H1 (cell line): Measurements from ENCODE around the gene CDK10. TPM values are rescaled to one million over a fixed set of nuclear protein-coding genes. Genes with fewer than 3 reads are reported as not detected.

ENCODE experiments used
- CTCF ChIA-PET: fragments of 300-600 bp; sonication (Branson Sonifier 250); formaldehyde crosslinking; loops from one replicate; lab custom pipeline; 2021; ENCODE audit not compliant: partially characterized antibody; lab: Charles Lee
- POLR2A ChIA-PET: fragments of 300-600 bp; sonication (Branson Sonifier 250); formaldehyde crosslinking; loops from one replicate; lab custom pipeline; 2021; ENCODE audit warnings: inconsistent platforms; ENCODE audit not compliant: partially characterized antibody; lab: Charles Lee
- DNase-seq, 2 experiments: peaks; one replicate each; pipeline versions ENCODE4 v3.0.0 to v3.0.0-alpha.2; 2010 to 2022; ENCODE audit warnings: low spot score in 2 of 2, low read depth in 1 of 2, mixed read lengths in 1 of 2
- FAIRE-seq: peaks from 2 replicates; lab custom pipeline; 2011; peaks lifted over from hg19 to GRCh38; lab: Jason Lieb, UNC
- H2AFZ ChIP-seq: 2 replicates; pipeline ENCODE4 v1.8.1; 2012; ENCODE audit warnings: low read length, inconsistent platforms
- H2AK5ac ChIP-seq: 2 replicates; pipeline ENCODE4 v1.6.1; 2013; ENCODE audit warnings: low read depth, low read length
- H2BK120ac ChIP-seq: replicated peaks from 2 replicates; pipeline ENCODE3; 2013; ENCODE audit warnings: low read depth, low read length, inconsistent platforms
- H2BK12ac ChIP-seq: 2 replicates; pipeline ENCODE4 v1.6.1; 2013; ENCODE audit warnings: low read depth, low read length
- H2BK15ac ChIP-seq: 2 replicates; pipeline ENCODE4 v1.6.1; 2013; ENCODE audit warnings: low read length
- H2BK20ac ChIP-seq: 2 replicates; pipeline ENCODE4 v1.6.1; 2013; ENCODE audit warnings: low read length
- H2BK5ac ChIP-seq: 2 replicates; pipeline ENCODE4 v1.6.1; 2013; ENCODE audit warnings: low read depth, low read length
- H3K14ac ChIP-seq: 2 replicates; pipeline ENCODE4 v1.6.1; 2013; ENCODE audit warnings: inconsistent platforms; ENCODE audit not compliant: insufficient read length
- H3K18ac ChIP-seq: 2 replicates; pipeline ENCODE4 v1.6.1; 2013; ENCODE audit warnings: low read length; ENCODE audit errors: extremely low read depth
- H3K23ac ChIP-seq: 2 replicates; pipeline ENCODE4 v1.6.1; 2013; ENCODE audit warnings: inconsistent platforms; ENCODE audit not compliant: insufficient read length
- H3K23me2 ChIP-seq: 2 replicates; pipeline ENCODE4 v1.6.1; 2013; ENCODE audit warnings: low read depth, low read length
- H3K27ac ChIP-seq: 2 replicates; pipeline ENCODE4 v1.6.1; 2011; ENCODE audit warnings: low read depth, low read length, inconsistent platforms
- H3K27me3 ChIP-seq, 4 experiments: replicated peaks in 1 of 4; 1 replicate in 1 of 4; 2 replicates in 3 of 4; pipeline versions ENCODE4 v1.6.1 to v1.8.1; 2011 to 2013; ENCODE audit warnings: low read length in 3 of 4, mild to moderate bottlenecking in 3 of 4, inconsistent platforms in 2 of 4, mixed read lengths in 2 of 4, moderate library complexity in 1 of 4; ENCODE audit not compliant: control insufficient read depth in 3 of 4, insufficient read depth in 3 of 4; ENCODE audit errors: extremely low read depth in 1 of 4
- H3K36me3 ChIP-seq, 4 experiments: 2 replicates each; pipeline versions ENCODE4 v1.6.1 to v1.8.1; 2011 to 2013; ENCODE audit warnings: mild to moderate bottlenecking in 4 of 4, low read length in 3 of 4, moderate library complexity in 2 of 4, control low read depth in 1 of 4, inconsistent platforms in 1 of 4; ENCODE audit not compliant: insufficient read depth in 4 of 4, control insufficient read depth in 2 of 4
- H3K4ac ChIP-seq: replicated peaks from 2 replicates; pipeline ENCODE3; 2013; ENCODE audit warnings: low read length, low read depth, mixed read lengths, inconsistent platforms; ENCODE audit not compliant: insufficient read length
- H3K4me1 ChIP-seq, 4 experiments: replicated peaks in 1 of 4; 1 replicate in 1 of 4; 2 replicates in 3 of 4; pipeline versions ENCODE4 v1.6.1 to v1.8.1; 2011 to 2013; ENCODE audit warnings: low read length in 3 of 4, inconsistent platforms in 2 of 4, mixed read lengths in 1 of 4; ENCODE audit not compliant: insufficient read depth in 4 of 4, control insufficient read depth in 3 of 4
- H3K4me2 ChIP-seq, 2 experiments: 2 replicates each; pipeline versions ENCODE4 v1.6.1 to v1.8.1; 2011 to 2013; ENCODE audit warnings: low read depth in 2 of 2, low read length in 2 of 2, control low read depth in 1 of 2, inconsistent platforms in 1 of 2, mild to moderate bottlenecking in 1 of 2; ENCODE audit not compliant: insufficient read depth in 1 of 2
- H3K4me3 ChIP-seq, 4 experiments: fragments of 200-600, 300-600 bp in 1 of 4; sonication (generic), shearing (Covaris generic), sonication (Bioruptor Twin) in 1 of 4; 2 replicates each; pipeline versions ENCODE4 v1.5.1 to v1.8.1; 2011 to 2016; ENCODE audit warnings: low read length in 4 of 4, low read depth in 3 of 4, control low read depth in 2 of 4, inconsistent platforms in 2 of 4, mild to moderate bottlenecking in 2 of 4, mixed read lengths in 1 of 4, moderate library complexity in 1 of 4; ENCODE audit not compliant: insufficient read depth in 2 of 4; ENCODE audit errors: extremely low read depth in 1 of 4
- H3K56ac ChIP-seq: replicated peaks from 2 replicates; pipeline ENCODE3; 2013; ENCODE audit warnings: low read depth, mild to moderate bottlenecking, mixed read lengths, low read length, inconsistent platforms; ENCODE audit not compliant: insufficient read length
- H3K79me1 ChIP-seq: 2 replicates; pipeline ENCODE4 v1.6.1; 2013; ENCODE audit warnings: low read depth, low read length, control low read depth
- H3K79me2 ChIP-seq, 2 experiments: 2 replicates each; pipeline versions ENCODE4 v1.6.1 to v1.8.1; 2012 to 2013; ENCODE audit warnings: low read length in 2 of 2, mild to moderate bottlenecking in 2 of 2, inconsistent platforms in 1 of 2; ENCODE audit not compliant: insufficient read depth in 2 of 2, control insufficient read depth in 1 of 2
- H3K9ac ChIP-seq, 4 experiments: replicated peaks in 1 of 4; 1 replicate in 1 of 4; 2 replicates in 3 of 4; pipeline versions ENCODE4 v1.6.1 to v1.8.1; 2011 to 2013; ENCODE audit warnings: low read depth in 3 of 4, low read length in 3 of 4, control low read depth in 2 of 4, mild to moderate bottlenecking in 2 of 4, moderate library complexity in 2 of 4, inconsistent platforms in 1 of 4; ENCODE audit errors: extremely low read depth in 1 of 4
- H3K9me3 ChIP-seq, 2 experiments: 2 replicates each; pipeline versions ENCODE4 v1.6.1 to v1.8.1; 2012 to 2013; ENCODE audit warnings: mild to moderate bottlenecking in 2 of 2, moderate library complexity in 2 of 2, control low read depth in 1 of 2, inconsistent platforms in 1 of 2, low read depth in 1 of 2, low read length in 1 of 2, mixed read lengths in 1 of 2; ENCODE audit not compliant: insufficient read depth in 2 of 2
- H4K20me1 ChIP-seq, 2 experiments: replicated peaks in 1 of 2; 2 replicates each; pipeline versions ENCODE3 to v1.8.1; 2011 to 2013; ENCODE audit warnings: inconsistent platforms in 2 of 2, low read length in 2 of 2, mild to moderate bottlenecking in 1 of 2; ENCODE audit not compliant: insufficient read depth in 2 of 2, control insufficient read depth in 1 of 2
- H4K5ac ChIP-seq: 2 replicates; pipeline ENCODE4 v1.6.1; 2013; ENCODE audit warnings: low read length, low read depth, mixed read lengths, inconsistent platforms; ENCODE audit not compliant: insufficient read length
- H4K8ac ChIP-seq: 2 replicates; pipeline ENCODE4 v1.8.0; 2013; ENCODE audit warnings: mild to moderate bottlenecking, moderate library complexity, low read length, inconsistent platforms; ENCODE audit not compliant: insufficient read depth; ENCODE audit errors: extremely low read depth
- H4K91ac ChIP-seq: replicated peaks from 2 replicates; pipeline ENCODE3; 2013; ENCODE audit warnings: low read length, mixed read lengths, inconsistent platforms; ENCODE audit not compliant: insufficient read length
- CREB1 ChIP-seq: IDR thresholded peaks from 2 replicates; pipeline ENCODE4 v1.6.1; 2012; ENCODE audit warnings: inconsistent platforms
- EZH2 ChIP-seq: fragments of 200-600 bp; sonication (generic); IDR thresholded peaks from 2 replicates; pipeline ENCODE4 v1.7.1; 2012; ENCODE audit warnings: low read depth, mild to moderate bottlenecking, moderate library complexity, low read length, inconsistent platforms; ENCODE audit not compliant: severe bottlenecking
- GTF2F1 ChIP-seq: IDR thresholded peaks from 2 replicates; pipeline ENCODE4 v1.6.1; 2012; ENCODE audit warnings: low read depth, low read length, improper control_type of control experiment, borderline replicate concordance
- KDM1A ChIP-seq: fragments of 200-600, 300-600 bp; sonication (generic); IDR thresholded peaks from 2 replicates; pipeline ENCODE4 v1.7.1; 2016; ENCODE audit warnings: mild to moderate bottlenecking, low read length, borderline replicate concordance
- RXRA ChIP-seq: IDR thresholded peaks from 2 replicates; pipeline ENCODE4 v1.6.1; 2011; ENCODE audit warnings: low read depth, mild to moderate bottlenecking, low read length, moderate library complexity; ENCODE audit not compliant: insufficient read depth
- SP2 ChIP-seq: IDR thresholded peaks from 2 replicates; pipeline ENCODE4 v1.6.1; 2012; ENCODE audit warnings: mild to moderate bottlenecking, low read length, inconsistent platforms
- TAF1 ChIP-seq: IDR thresholded peaks from 2 replicates; pipeline ENCODE4 v1.6.1; 2011; ENCODE audit warnings: mild to moderate bottlenecking, low read depth, low read length
- WGBS, 2 experiments: shearing (Covaris generic) in 1 of 2; methylation state at CpG; one replicate each; pipeline versions ENCODE4 v1.1.6 to v1.1.7; 2013 to 2015; ENCODE audit warnings: low lambda C conversion rate in 2 of 2, mixed read lengths in 2 of 2, inconsistent platforms in 1 of 2, low coverage in 1 of 2, missing lambda C conversion rate in 1 of 2; ENCODE audit not compliant: insufficient replicate concordance in 2 of 2, insufficient coverage in 1 of 2, insufficient read length in 1 of 2; ENCODE audit errors: extremely low coverage in 1 of 2, missing lambda C conversion rate in 1 of 2; 5-methylcytosine and 5-hydroxymethylcytosine counted together
- polyA plus RNA-seq, 7 experiments: library from polyadenylated mRNA; depleted of rRNA in 3 of 7; stranded (reverse) in 5 of 7; unstranded in 2 of 7; fragments of >200 nt in 5 of 7; fragments of 200-250 nt in 2 of 7; gene quantifications; 1 replicate in 5 of 7; 2 replicates in 1 of 7; 4 replicates in 1 of 7; pipeline versions ENCODE4 v1.2.1 to v1.2.3, GENCODE V29; 2011 to 2013; ENCODE audit warnings: missing spikeins in 2 of 7, mixed read lengths in 2 of 7
- total RNA-seq: library from RNA; stranded (reverse); fragmentation: NEBNext Ultra II Directional; extraction: Animal tissue kit (Norgen Biotek cat#: 25700); gene quantifications from 2 replicates; pipeline ENCODE4 v1.2.1, GENCODE V29; 2021

CDK10 gene
- total and polyA plus RNA-seq, 2 of the 8 experiments (the other 6 are each of a cell fraction or from before 2014, with no cell fraction given) = 49.5 to 83.9 TPM

- no peak for DNase-seq
- Histone ChIP-seq H3K23ac (no peak overlapping the region), H2AK5ac (no peak overlapping the region), H3K23me2 (no peaks in the 10 kb centered on the region), H2BK20ac (no peak overlapping the region), H3K36me3 (peaks cover 24 to 67% (median 53%) of the 10 kb centered on the region in 4 experiments), H3K4me1 (no peaks in the 10 kb centered on the region), H3K4ac (no peak overlapping the region), H3K79me2 (no peaks in the 10 kb centered on the region), H4K5ac (no peak overlapping the region), H4K8ac (no peak overlapping the region), H4K91ac (no peak overlapping the region), H3K14ac (no peak overlapping the region), H2BK120ac (no peak overlapping the region), H3K4me2 (no peak overlapping the region), H3K18ac (no peak overlapping the region), H2AFZ (no peak overlapping the region), H3K56ac (no peak overlapping the region), H2BK5ac (no peak overlapping the region), H3K79me1 (peaks cover 2% of the 10 kb centered on the region; the same call in 1 of the 2 replicates), H3K27me3 (no peaks in the 10 kb centered on the region), H3K9me3 (no peaks in the 10 kb centered on the region), H2BK12ac (no peak overlapping the region), H3K27ac (no peak overlapping the region), H2BK15ac (no peak overlapping the region), H4K20me1 (peaks cover 1 to 12% of the 10 kb centered on the region in 2 experiments), H3K9ac (no peak overlapping the region), H3K4me3 (no peak overlapping the region)
- FAIRE-seq = no peak
- ChIA-PET POLR2A (interaction anchor here (0.7 to 2.0 kb wide), 4 partner anchors 20 to 578 kb away, joined by 3 to 4 read pairs (median 4); no protein-coding TSS in a partner anchor), CTCF (interaction anchor here (2.0 kb wide), 1 partner anchor 39 kb away, joined by 7 read pairs; no protein-coding TSS in a partner anchor)
- WGBS, 2 experiments = 90% methylated on average over 14 of the region's 16 CpGs; no CpG with 5 or more reads in 1 of the 2 experiments
- TF ChIP-seq RXRA = no peak
- no peak for TF ChIP-seq SP2
- no peak for TF ChIP-seq GTF2F1
- TF ChIP-seq CREB1 = no peak
- TF ChIP-seq TAF1 = no peak
- no peak for TF ChIP-seq EZH2
- no peak for TF ChIP-seq KDM1A
These were observed 58.3 kb downstream of the CDK10 start for GRCh38 chr16:89744813-89745212.
